GM12892 (cell line): ENCODE measurements around the gene PDZD2.

Experiments
- POLR2A ChIP-seq: IDR thresholded peaks from 2 replicates; pipeline ENCODE4 v1.6.1; 2011; ENCODE audit warnings: low read depth, low read length, control low read depth
- POLR2AphosphoS5 ChIP-seq: IDR thresholded peaks from 2 replicates; pipeline ENCODE4 v1.6.1; 2011; ENCODE audit warnings: low read depth, low read length, control low read depth
- TAF1 ChIP-seq: IDR thresholded peaks from 2 replicates; pipeline ENCODE4 v1.6.1; 2011; ENCODE audit warnings: low read depth, mild to moderate bottlenecking, control low read depth, low read length, borderline replicate concordance

DNA sequence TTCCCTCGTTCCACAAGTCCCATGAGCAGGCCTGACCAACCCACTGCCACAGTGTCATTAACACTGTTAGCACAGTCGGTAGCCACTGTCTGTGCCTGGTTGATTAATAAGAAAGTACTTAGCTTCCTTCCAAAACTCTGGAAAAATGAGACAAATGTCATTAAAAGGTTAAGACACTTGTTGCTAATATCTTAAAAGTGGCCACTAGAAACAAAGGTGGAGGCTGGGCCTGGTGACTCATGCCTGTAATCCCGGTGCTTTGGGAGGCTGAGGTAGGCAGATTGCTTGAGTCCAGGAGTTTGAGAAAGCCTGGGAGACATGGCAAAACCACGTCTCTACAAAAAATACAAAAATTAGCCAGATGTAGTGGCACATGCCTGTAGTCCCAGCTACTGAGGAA, 194.0 kb downstream of the PDZD2 start:
- no peak for TF ChIP-seq POLR2AphosphoS5
- TF ChIP-seq POLR2A, result no peak
- TF ChIP-seq TAF1, result no peak
